ENCODE data around the gene ADCY5.

The ADCY5 gene

DNA sequence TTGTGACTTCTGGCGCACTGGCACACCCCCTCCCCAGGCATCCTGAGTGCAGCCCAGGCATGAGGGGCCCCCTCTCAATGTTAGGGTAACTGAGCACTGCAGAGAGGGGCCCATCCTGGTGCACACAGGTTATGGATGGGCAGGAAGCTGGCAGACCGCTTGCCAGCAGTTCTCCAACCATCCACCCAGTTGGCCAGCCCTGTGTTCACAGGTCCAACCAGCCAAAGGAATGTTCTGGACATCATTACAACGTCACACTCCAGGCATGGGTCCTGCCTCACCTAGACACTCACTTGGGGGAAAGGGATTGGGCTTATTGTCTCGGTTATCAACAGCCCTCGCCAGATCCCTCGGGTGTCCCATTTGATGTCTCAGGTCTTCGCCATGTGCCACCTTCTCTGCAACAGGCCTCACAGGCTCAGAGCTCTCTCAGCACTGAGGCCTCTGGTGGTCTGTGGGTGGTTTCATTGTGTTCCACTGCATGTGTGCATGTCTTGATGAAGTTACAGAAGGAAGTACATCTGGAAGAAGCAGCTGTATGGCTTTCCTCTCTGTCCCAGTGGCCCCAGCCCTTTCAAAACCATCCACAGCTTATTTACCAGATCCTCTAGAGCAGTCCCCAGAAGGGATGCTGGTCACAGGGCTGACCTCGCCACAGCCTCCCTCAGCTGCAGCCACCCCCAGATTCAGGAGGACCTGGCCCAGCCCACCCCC is 23.7 kb downstream of the ADCY5 start:
- no peak for DNase-seq

DNA sequence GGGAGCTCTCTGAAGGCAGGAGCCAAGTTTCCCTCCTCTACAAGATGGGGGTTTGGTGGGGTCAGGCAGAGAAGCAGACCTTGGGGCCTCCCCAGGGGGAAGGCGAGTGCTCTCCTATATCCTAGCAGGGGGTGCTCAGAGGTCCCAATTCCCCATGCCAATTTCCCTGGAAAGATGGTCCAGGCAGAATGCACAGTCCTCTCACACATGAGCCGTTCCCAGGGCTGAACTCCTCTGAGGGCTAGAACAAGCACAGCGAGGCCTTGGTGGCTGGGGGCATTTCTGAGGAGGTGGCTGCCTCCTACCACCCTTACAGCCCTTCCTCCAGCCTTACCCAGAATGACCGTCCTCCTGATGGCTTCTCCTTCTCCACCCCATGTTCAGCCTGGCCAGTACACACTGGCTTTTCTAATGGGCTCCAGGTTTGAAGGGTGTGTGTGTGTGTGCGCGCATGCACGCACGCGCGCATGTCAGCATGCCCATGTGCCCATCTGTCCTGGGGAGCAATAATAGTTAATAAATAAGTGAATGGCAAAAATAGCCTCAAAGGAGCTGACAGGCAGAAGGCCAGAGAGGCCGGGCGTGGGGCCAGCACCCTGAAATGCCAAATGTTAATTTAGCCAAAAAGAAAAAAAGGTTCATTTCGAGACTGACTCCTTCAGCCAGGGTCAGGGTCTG is 24.4 kb downstream of the ADCY5 start:
- DNase-seq, result peak; percentile 75

DNA sequence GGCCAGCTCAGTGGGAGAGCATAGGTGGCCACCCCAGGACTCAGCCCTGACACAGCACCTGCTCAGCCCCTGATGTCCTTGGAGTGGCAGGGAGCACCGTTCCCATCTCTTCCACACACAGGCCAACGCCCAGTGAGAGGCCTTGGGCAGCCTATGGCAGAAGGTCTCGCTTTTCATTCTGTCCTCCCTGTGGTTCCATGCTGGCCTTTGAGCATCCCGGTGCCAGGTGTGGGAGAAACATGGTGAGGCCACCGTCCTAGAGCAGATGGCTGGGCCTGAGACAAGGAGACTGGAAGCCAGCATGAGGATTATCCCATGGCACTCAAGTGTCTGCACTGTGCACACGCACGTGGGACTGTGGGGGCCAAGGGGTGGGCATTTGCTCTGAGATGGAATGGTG is 25.1 kb downstream of the ADCY5 start:
- no peak for DNase-seq

DNA sequence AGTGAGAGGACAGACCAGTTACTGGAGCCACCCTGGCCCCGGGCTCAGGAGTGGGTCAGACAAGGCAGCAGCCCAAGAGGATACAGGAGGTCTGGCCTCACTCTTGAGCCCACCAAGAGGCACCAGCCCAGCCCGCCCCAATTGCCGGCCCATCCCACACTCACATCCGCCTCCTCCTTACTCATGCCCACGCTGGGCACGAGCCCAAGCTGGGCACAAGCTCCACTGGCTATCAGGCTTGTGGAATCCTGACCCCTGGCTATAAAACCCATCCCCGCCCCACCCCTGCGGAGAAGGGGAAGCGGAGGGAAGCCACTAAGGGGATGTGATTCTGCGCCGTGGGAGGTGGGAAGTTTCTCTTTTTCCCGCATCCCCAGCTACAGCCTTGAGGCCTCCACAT is 25.9 kb downstream of the ADCY5 start:
- no peak for DNase-seq

DNA sequence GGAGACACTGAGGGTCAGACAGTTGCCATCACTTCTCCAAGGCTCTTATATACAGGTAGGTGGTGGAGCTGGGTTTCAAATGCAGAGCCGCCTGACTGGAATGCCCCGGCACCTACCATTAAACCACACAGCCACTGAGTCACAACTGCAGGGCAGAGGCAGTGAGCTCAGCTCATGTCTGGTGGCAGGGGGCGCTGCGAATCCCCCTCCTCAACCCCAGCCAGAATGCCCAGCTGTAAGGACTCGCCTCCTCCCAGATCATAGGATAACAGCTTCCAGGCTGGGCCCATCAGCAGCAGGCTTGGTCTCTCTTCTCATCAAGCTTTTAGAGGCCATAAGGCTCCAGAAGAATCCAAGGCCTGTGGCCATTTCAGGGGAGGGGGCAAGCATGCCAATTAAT is 26.4 kb downstream of the ADCY5 start:
- DNase-seq, result no peak

DNA sequence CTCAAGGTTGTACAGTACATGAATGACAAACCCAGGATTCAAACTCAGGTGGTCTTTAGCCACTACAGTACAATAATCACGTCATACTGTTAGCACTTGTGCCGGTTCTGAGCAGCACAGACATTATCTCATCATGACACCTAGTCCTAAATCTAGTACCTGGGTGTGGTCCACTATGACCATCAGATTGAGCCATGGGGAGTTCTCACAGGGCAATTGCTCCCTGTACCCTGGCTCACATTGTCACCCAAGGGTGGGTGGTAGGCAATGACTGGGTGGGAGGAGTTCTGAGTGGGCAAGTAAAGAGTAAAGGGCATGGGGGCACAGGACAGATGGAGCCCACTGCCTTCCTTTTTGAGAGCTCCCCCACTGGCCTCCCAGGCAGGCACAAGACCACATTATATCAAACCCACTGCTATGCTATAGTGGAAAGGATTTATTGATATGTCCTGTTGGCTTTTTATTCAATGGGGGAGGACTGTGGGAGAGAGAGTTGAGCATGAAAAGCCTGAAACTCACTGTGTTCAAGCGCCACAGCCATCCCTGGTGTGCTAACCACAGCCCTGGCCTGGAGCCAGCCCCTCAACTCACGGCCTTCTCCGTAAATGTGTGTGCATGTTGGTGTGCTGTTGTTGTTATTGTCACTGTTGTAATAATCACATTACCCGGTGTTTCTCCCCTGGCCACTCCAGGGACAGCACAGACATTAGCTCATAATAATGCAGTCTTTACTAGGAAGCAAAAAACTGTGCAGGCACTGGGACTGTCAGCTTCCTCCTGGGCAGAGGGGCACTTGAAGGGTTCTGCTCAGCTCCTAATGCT is 27.3 kb downstream of the ADCY5 start:
- no peak for DNase-seq

DNA sequence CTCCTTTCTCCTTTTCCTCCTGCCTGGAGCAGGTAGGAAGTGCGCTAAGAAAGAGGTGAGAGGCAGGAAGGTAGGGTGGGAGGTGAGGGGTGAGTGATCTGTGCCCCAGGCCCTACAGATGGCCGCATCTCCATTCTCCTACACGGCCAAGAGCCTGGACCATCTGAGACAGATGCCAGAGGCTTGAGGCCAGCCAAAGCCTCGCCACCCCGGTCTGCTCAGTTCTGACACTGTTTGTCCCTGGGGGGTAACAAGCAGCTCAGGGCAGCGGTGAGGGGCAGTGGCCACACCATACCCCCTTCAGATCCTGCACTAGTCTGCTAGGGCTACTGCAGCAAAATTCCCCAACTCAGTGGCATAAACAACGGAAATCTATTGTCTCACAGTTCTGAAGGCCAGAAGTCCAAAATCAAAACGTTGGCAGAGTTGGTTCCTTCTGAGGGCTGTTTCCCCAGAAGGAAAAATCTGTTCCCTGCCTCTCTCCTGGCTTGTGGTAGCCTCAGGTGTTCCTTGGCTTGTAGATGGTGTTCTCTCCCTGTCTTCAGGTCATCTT is 28.4 kb downstream of the ADCY5 start:
- no peak for DNase-seq

DNA sequence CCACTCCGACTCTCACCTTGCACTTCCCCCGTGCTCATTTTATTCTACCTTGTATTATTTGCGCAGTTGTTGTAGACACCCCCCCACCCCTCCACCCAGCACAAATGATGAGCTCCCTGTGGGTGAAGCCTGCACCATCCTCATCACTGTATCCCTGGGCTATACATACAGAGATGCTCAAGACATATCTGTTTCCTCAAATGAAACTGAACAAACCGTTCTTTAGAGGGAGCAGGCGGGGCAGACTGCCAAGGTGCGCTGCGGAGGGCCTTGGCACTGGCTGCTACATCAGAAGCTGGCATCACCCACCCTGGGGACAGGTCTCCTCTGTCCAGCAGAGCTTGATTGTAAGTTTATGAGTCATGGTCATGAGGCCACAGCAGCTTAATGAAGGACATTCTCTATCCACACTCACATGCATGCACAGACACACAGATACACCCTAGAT is 29.0 kb downstream of the ADCY5 start:
- peak; percentile 36 for DNase-seq

DNA sequence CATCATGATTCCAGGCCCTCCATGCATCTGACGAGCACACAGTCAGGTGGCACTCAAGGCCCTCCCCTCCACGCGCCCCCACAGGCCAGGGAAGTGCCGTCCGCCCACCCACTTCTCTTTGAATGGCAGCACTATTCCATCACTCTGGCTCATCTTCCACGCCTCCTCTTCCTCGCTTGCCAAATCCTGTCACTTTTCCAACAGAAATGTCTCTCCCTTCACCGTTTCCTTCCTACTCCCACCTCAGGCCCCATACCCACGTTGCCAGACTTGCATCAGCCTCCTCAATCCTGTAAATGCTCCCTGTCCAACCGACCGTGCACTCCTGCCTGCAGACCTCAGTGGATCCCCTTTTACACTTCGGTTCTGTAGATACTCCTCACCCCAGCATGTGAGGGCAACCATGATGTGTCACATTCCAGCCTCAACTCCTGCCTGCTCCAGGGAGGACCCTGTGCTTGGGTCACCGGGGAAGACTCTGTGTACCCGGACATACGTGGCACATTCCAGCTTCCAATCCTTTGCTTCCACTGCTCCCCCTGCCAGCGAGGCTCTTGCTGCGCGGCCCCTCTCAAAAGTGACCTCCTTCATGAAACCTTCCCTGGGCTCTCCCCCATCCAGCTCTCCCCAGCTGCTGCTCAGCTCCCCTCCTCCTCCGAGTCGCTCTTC is 29.6 kb downstream of the ADCY5 start:
- no peak for DNase-seq

DNA sequence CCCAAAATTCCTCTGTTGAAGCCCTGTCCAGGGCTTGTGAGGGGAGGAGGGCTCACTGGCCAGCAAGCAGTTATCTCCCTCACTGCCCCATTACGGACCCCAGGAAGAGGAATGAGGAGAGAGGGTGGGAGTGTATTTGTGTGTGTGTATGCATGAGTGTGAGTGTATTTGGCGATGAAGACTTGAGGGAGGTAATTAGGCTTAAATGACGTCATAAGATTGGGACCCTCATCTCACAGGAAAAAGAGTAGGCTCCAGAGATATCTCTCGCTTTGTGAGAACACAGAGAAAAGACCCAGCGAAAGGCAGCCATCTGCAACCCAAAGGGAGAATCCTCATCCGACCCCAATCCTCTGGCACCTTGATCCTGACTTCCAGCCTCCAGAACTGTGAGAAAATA is 32.2 kb downstream of the ADCY5 start:
- DNase-seq, result no peak

DNA sequence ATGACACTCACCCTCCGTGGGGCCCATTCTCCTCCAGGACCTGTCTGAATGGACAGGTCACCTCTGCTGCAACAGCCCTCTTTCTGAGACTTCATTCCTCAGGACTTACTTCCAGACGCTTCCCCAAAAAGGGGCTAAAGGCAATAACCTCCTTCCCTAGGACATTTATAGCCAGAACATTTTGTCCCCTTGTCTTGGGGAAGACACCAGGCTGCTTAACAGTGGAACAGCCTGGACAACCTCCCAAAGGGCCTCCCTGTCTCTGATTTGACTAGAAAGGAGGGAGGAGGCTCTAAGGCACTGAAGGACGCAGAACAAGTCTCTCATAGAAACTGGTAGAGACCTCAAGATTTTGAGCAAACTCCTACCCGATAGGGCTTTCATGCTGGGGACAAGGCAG is 32.7 kb downstream of the ADCY5 start:
- no peak for DNase-seq

DNA sequence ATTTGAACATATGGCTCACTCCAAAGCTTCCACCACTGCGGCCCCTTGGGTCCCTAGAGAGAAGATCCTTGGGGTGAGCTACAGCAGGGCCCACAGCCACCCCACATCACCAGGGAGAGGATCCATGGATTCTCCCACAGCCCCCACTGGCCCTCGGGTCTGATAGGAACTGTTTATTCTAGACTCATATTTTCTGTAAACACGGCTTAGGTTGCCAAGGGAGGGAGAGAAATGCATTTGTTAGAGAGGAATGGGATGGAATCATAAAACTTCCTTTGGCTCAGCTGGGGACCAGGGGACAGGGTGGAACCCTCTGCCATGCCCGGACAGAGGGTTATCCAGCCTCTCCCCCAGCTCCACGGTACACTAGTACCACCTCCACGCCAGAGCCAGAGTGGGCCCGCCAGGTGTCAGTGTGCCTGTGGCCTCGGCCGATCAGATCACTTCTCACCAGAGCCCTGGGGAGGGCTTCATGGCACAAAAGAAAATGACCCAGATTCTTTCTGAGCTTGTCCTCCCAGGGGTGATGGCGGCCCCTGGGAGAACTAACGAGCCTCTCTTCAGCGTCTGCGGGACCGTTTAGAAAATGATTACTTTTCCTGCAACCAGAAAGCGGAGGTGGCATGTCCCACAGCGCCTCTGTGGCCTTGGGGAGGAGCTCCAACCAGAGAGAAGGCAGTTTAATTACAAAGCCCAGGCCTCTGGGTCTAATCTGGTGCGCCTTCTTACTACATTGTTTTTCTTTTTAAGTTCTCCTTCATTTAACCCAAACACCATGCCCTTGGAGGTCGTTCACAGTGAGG is 33.7 kb downstream of the ADCY5 start:
- no peak for DNase-seq

DNA sequence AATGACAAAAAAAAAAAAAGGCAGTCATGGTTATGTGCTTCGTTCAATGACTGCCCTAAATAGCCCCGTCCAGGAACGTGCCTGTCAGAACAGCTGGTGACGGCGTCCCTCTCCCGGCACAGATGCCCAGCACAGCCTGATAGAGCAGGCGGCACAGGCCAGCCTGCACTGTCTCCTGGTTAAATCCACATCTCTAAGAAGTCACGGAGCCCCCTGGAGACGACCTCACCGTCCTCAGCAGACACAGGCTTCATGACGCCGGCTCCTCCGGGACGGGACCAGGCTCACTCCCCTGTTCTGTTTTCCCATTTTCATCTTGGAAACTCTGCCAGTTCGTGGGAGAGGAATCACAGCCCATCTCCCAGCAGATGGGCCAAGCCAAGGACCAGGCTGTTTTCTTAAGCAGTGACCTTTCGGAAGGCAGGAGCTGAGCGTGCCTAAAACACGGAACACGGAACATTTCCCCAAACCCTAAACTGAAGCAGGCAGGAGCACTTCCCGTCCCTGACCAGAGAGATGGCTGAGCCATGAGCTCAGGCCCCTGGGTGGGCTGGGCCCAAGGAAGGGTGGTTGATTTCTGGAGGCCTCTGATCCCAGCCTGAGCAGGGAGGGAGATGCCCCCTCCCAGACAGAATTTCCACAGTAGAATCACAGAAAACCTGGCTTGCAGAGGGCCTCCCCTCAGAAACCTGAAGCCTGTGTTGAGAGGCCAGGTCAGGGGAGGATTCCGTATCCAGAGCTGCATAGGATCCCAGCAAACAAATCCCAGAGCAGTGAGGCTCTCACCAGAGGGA is 35.9 kb downstream of the ADCY5 start:
- no peak for DNase-seq

DNA sequence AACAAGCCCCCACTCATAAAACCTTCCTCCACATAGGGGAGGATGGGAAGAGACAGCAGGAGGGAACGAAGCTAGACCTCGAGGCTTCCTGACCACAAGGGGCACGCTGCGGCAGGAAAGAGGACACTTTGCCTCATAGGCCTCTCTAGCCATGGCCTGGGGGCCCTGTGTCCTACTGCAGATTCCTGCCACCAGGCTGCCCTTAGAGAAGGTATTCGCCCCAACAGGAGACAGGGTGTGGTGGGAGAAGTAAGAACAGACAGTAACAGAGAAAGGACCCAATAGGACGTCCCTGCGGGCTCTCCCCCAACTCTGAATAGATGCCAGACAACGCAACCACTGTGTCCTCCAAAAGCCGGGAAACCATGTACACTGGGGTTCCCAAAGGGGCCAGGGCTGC is 36.8 kb downstream of the ADCY5 start:
- DNase-seq, result no peak

DNA sequence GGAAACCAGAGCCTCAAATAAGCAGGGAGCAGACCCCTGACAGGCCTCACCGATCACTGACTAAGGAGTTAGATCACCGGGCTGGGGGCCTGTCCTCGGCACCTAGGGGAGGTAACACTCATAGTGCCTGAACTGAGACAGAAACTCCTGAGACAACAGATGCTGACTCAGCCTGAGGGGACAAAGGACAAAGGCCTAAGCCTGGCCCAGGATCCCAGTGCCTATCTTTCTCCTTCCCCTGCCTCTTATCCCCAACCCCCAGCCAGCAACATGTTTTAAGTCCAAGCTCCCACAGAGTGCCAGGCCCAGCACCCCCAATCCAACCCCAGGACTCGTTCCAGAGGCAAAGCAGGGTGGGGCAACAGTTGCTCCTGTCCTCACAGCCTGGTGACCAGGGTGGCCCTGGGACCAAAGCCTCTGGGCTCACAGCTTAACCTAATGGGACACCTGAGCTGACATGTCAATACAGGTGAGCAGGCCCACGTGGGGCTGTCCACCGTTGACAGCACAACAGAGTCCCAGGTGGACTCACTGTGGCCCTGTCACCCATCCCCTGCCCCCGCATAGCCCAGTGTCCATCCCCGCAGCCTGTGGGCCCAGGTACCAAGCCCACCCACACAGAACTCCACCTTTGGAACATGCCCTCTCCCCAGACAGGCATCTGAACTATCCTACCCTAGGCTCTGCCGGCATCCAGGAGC is 37.4 kb downstream of the ADCY5 start:
- no peak for DNase-seq

DNA sequence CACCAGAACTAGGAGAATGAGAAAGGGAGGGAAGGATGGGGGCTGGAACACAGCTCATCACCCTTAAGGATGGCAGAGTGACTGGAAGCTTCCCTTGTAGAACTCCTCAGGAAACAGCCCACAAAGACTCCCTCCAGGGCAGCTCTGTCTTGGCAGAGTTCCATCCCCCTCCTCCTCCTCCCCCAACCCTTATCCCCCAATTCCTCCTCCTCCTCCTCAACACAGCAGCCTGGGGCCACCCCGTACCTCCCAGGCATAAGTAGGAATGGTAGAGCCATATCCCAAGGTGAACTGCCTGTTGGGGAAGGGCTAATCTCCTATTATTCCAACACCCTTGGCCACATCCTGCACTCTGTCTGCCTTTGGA is 38.8 kb downstream of the ADCY5 start:
- DNase-seq, result no peak

DNA sequence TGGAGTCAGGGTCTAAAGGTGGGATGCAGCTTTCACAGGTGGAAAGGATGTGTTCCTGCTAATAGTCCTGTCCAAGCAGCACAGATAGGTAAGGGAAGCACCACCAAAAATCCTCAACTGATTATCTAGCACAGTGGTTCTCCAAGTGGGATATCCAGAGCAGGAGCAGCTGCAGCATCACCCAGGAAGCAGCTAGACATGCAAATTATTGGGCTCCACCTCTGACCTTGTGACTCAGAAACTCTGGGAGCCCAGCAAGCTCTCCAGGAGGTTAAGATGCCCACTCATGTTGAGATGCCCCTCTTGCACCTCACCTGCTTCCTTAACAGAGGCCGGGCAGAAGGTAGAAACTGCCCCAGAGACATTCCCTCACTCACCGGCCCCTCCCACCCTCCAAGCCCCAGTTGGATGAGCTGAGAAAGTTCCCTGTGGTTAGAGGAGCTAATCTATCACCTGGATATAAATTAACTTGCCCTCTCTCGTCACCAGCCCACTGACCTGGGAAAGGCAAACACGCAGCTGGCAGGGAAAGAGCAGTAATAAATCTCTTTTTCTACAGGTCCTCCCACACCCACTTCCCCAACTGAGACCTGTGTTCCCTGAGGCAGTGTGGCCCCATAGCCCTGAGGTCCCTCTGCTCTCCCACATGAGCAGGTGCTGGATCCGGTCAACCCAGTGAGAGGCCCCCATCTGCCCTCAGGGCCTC is 39.3 kb downstream of the ADCY5 start:
- DNase-seq, result no peak

DNA sequence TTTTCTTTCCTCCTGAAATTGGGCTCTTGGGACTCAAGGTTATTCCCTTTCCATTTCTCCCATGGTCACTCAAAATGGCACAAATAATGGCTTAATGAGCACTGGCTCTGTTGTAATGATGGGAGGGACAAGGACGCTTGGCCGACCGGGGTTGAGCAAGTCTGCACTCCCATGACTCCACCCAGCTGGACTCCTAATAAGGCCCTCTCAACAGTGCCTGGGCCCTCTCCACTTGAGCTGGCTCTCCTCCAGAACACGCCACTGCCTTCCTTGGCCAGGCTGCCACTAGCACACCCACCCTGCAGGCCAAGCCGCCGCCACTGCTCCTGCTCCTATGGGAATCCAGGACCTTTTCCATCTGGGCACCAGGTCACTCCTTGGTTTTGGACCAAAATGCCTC is 42.3 kb downstream of the ADCY5 start:
- no peak for DNase-seq

DNA sequence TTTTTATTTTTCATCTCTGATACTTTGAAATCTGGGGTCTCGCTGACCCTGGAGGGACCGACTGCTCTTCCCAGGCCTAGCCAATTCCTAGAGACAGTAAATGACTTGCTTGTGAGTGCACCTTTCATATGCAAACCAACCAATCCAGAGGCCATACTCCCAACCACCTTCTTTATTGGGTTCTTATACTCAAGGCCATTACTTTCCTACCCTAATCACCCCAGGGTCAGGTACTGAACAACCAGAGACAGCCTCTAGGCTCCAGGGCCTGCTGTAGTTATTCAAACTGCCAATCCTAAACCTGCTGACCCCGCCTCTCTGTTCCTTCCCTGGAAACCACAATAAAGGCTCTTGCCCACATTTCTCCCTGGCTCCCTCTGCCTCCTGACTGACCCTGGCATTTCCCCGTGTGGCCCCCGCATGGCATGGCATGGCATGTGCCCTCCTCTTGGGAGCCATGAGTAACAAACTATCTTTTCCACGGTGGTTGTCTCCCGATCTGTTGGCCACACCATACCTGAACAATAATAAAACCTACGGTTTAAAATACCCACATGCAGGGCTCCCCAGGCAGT is 42.9 kb downstream of the ADCY5 start:
- no peak for DNase-seq

DNA sequence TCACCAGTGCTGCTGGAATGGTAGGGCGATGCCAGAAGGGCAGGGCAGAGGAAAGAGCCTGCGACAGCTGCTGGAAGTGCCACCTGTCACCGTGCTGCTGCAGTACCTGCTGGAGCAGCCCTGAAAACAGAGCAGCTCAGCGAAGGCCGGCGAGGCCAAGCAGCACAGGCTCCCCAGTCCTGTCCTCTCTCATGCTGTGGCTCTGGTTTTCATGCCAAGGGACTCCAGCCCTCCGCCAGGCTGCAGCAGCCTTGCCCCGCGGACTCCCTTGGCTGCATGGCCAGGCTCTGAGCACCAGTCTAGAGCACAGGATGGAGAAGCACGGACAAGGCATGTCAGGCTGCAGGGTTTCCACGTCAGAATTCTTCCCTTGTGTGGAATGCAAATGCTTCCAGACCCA is 43.9 kb downstream of the ADCY5 start:
- DNase-seq, result no peak
